Measurements from ENCODE around the gene SYT17. TPM values are rescaled to one million over a fixed set of nuclear protein-coding genes. Genes with fewer than 3 reads are reported as not detected.

SYT17 gene
- total and polyA plus RNA-seq, 4 donors, result 2.5 to 4.3 (median 2.6) TPM

DNA sequence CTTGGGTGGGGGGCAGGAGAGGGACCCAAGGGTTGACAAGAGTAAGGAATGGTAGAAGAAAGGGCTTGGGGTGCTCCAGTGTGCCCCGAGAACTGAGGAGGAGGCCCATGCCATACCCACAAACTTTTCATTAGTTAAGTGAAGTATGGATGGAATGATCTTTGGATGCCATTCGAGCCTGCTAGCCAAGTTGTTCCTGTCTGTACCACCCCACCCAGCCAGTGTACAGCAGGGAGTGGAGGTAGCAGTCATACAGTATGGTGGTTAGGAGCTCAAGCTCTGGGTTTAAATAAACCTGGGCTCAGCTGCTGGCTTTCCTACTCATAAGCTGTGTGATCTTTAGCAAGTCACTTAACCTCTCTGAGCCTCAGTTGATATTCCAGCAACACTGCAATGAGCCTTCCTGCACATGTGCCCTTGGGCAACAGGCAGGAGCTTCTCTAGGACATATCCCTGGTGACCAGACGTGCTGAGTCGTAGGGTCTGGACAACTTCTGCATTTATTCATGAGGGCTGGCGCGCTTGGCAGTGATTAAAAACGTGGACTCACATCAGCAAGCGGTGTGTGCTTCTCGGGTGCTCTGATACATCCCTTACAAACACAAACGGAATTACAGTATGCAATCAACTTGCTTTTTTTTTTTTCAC is 31.4 kb upstream of the SYT17 start:
- H3K36me3 ChIP-seq (ENCODE audit: control insufficient read depth in 1 of 2, insufficient read depth in 2 of 2, low read length in 1 of 2), result no peaks in the 10 kb centered on the region
- H3K4me3 ChIP-seq (ENCODE audit: low read length in 2 of 2), result no peak overlapping the region
- DNase-seq (peak in 1 of 2 donors; percentile 80), ATAC-seq (ENCODE audit: low FRiP score) (peak; percentile 28)
- intact Hi-C loops (cut with DNase I), result no loop called here
- H3K4me1 ChIP-seq (ENCODE audit: control insufficient read depth in 1 of 2, insufficient read depth in 2 of 2, low read length in 2 of 2), result no peaks in the 10 kb centered on the region
- no peak overlapping the region for H3K27ac ChIP-seq (ENCODE audit: low read depth in 1 of 2, low read length in 2 of 2)
- H3K27me3 ChIP-seq (ENCODE audit: control insufficient read depth in 1 of 2, insufficient read depth in 2 of 2, low read length in 1 of 2), result no peaks in the 10 kb centered on the region
- 45 to 49% methylated on average over 10 of the region's 10 CpGs for WGBS, 2 donors
- no peaks in the 10 kb centered on the region for H3K9me3 ChIP-seq (ENCODE audit: control insufficient read depth, low read length)

GRCh38 chr16:19137201-19138128 is 30.6 kb upstream of the SYT17 start:
- H3K36me3 ChIP-seq (ENCODE audit: control insufficient read depth in 1 of 2, insufficient read depth in 2 of 2, low read length in 1 of 2), result no peaks in the 10 kb centered on the region
- no peaks in the 10 kb centered on the region for H3K27me3 ChIP-seq (ENCODE audit: control insufficient read depth in 1 of 2, insufficient read depth in 2 of 2, low read length in 1 of 2)
- H3K4me3 ChIP-seq (ENCODE audit: low read length in 2 of 2), result no peak overlapping the region
- H3K9me3 ChIP-seq (ENCODE audit: control insufficient read depth, low read length), result no peaks in the 10 kb centered on the region
- WGBS, 2 donors, result 20 to 21% methylated on average over 6 of the region's 6 CpGs
- H3K4me1 ChIP-seq (ENCODE audit: control insufficient read depth in 1 of 2, insufficient read depth in 2 of 2, low read length in 2 of 2), result no peaks in the 10 kb centered on the region
- intact Hi-C loops (cut with DNase I), result no loop called here
- no peak overlapping the region for H3K27ac ChIP-seq (ENCODE audit: low read depth in 1 of 2, low read length in 2 of 2)
- ATAC-seq (ENCODE audit: low FRiP score), result no peak
- DNase-seq, result no peak

- no peaks in the 10 kb centered on the region for H3K4me1 ChIP-seq (ENCODE audit: control insufficient read depth in 1 of 2, insufficient read depth in 2 of 2, low read length in 2 of 2)
- DNase-seq (peak in 1 of 2 donors; percentile 86), ATAC-seq (ENCODE audit: low FRiP score) (peak; percentile 74)
- no peaks in the 10 kb centered on the region for H3K27me3 ChIP-seq (ENCODE audit: control insufficient read depth in 1 of 2, insufficient read depth in 2 of 2, low read length in 1 of 2)
- WGBS, 2 donors, result 22 to 23% methylated on average over 4 of the region's 4 CpGs
- no peaks in the 10 kb centered on the region for H3K36me3 ChIP-seq (ENCODE audit: control insufficient read depth in 1 of 2, insufficient read depth in 2 of 2, low read length in 1 of 2)
- intact Hi-C loops (cut with DNase I), result no loop called here
- no peaks in the 10 kb centered on the region for H3K9me3 ChIP-seq (ENCODE audit: control insufficient read depth, low read length)
- H3K27ac ChIP-seq (ENCODE audit: low read depth in 1 of 2, low read length in 2 of 2), result no peak overlapping the region
- no peak overlapping the region for H3K4me3 ChIP-seq (ENCODE audit: low read length in 2 of 2)
These were observed 29.4 kb upstream of the SYT17 start for GRCh38 chr16:19138601-19139000.

- no peak for DNase-seq
- Histone ChIP-seq H3K36me3 (ENCODE audit: control insufficient read depth in 1 of 2, insufficient read depth in 2 of 2, low read length in 1 of 2) (no peaks in the 10 kb centered on the region), H3K27me3 (ENCODE audit: control insufficient read depth in 1 of 2, insufficient read depth in 2 of 2, low read length in 1 of 2) (no peaks in the 10 kb centered on the region), H3K4me1 (ENCODE audit: control insufficient read depth in 1 of 2, insufficient read depth in 2 of 2, low read length in 2 of 2) (no peaks in the 10 kb centered on the region), H3K27ac (ENCODE audit: low read depth in 1 of 2, low read length in 2 of 2) (no peak overlapping the region), H3K4me3 (ENCODE audit: low read length in 2 of 2) (no peak overlapping the region), H3K9me3 (ENCODE audit: control insufficient read depth, low read length) (no peaks in the 10 kb centered on the region)
- WGBS, 2 donors, result 73 to 76% methylated on average over 5 of the region's 5 CpGs
- intact Hi-C loops (cut with DNase I), result loop anchor here in 1 of 2 donors (10.0 kb wide), 1 partner anchor 125 kb away; no protein-coding TSS in a partner anchor
- no peak for ATAC-seq (ENCODE audit: low FRiP score)
These were observed 28.5 kb upstream of the SYT17 start for GRCh38 chr16:19139436-19140091.

GRCh38 chr16:19140396-19140795 is 27.6 kb upstream of the SYT17 start:
- no peaks in the 10 kb centered on the region for H3K36me3 ChIP-seq (ENCODE audit: control insufficient read depth in 1 of 2, insufficient read depth in 2 of 2, low read length in 1 of 2)
- no peak for ATAC-seq (ENCODE audit: low FRiP score)
- H3K27ac ChIP-seq (ENCODE audit: low read depth in 1 of 2, low read length in 2 of 2), result no peak overlapping the region
- H3K4me3 ChIP-seq (ENCODE audit: low read length in 2 of 2), result no peak overlapping the region
- intact Hi-C loops (cut with DNase I), result loop anchor here in 1 of 2 donors (10.0 kb wide), 1 partner anchor 124 kb away; no protein-coding TSS in a partner anchor
- DNase-seq, result no peak
- WGBS, 2 donors, result 44 to 51% methylated on average over 2 of the region's 2 CpGs
- no peaks in the 10 kb centered on the region for H3K4me1 ChIP-seq (ENCODE audit: control insufficient read depth in 1 of 2, insufficient read depth in 2 of 2, low read length in 2 of 2)
- H3K9me3 ChIP-seq (ENCODE audit: control insufficient read depth, low read length), result no peaks in the 10 kb centered on the region
- H3K27me3 ChIP-seq (ENCODE audit: control insufficient read depth in 1 of 2, insufficient read depth in 2 of 2, low read length in 1 of 2), result peaks cover 0 to under 1% of the 10 kb centered on the region in 2 donors

DNA sequence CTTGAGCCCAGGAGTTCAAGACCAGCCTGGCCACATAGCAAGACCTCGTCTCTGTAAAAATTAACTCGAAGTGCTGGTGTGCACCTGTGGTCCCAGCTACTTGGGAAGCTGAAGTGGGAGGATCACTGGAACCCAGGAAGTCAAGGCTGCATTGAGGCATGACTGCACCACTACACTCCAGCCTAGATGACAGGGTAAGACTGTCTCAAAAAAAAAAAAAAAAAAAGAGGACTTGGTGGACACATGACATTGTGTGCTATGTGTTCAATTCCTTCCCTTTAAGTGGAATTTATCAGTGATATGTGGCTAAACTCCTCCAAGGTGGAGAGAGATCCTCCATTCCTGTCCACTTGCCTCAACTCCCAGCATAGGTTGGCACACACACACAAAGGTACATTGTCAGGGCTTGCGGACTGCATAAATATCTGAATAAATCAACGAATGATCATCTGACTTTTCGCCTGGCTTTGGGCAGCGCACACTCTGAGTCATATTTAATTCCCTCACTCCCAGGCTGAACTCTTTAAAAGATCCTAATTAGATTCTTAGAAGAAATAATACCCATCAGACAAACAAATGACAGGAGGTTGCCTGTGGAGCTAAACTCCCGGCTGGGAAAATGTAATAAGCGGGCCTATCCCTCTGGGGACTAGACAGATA is 25.0 kb upstream of the SYT17 start:
- Histone ChIP-seq H3K4me3 (ENCODE audit: low read length in 2 of 2) (no peak overlapping the region), H3K4me1 (ENCODE audit: control insufficient read depth in 1 of 2, insufficient read depth in 2 of 2, low read length in 2 of 2) (no peaks in the 10 kb centered on the region), H3K27ac (ENCODE audit: low read depth in 1 of 2, low read length in 2 of 2) (no peak overlapping the region), H3K27me3 (ENCODE audit: control insufficient read depth in 1 of 2, insufficient read depth in 2 of 2, low read length in 1 of 2) (peaks cover 0 to 1% of the 10 kb centered on the region in 2 donors), H3K36me3 (ENCODE audit: control insufficient read depth in 1 of 2, insufficient read depth in 2 of 2, low read length in 1 of 2) (no peaks in the 10 kb centered on the region), H3K9me3 (ENCODE audit: control insufficient read depth, low read length) (peaks cover 2% of the 10 kb centered on the region)
- DNase-seq (no peak), ATAC-seq (ENCODE audit: low FRiP score) (no peak)
- intact Hi-C loops (cut with DNase I), result loop anchor here in 1 of 2 donors (10.0 kb wide), 1 partner anchor 122 kb away; no protein-coding TSS in a partner anchor
- 82 to 83% methylated on average over 8 of the region's 8 CpGs for WGBS, 2 donors

- DNase-seq, result no peak
- WGBS, 2 donors, result 76 to 78% methylated on average over 9 of the region's 9 CpGs
These were observed 24.5 kb upstream of the SYT17 start for GRCh38 chr16:19143599-19143956.

DNA sequence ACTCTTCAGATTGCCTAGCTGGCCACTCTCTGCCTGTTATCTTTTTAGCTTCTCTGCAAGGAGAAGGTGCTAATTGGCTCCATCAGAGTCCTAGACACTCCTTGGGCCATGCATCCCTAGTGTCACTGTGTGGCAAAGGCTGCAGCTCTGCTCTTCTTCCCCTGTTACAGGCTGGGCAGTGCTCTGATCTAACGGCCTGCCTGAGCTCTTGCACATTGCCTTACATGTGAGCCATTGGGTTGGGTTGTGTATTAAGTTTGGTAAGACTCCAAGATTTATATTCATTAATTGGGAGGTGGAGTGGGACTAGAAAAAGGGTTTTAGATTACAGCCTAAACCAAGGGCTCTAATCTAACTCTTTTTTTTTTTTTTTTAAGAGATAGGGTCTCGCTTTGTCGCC is 23.0 kb upstream of the SYT17 start:
- H3K27ac ChIP-seq (ENCODE audit: low read depth in 1 of 2, low read length in 2 of 2), result no peak overlapping the region
- H3K4me1 ChIP-seq (ENCODE audit: control insufficient read depth in 1 of 2, insufficient read depth in 2 of 2, low read length in 2 of 2), result no peaks in the 10 kb centered on the region
- intact Hi-C loops (cut with DNase I), result loop anchor here in 1 of 2 donors (10.0 kb wide), 1 partner anchor 120 kb away; no protein-coding TSS in a partner anchor
- 78 to 83% methylated on average over 3 of the region's 3 CpGs for WGBS, 2 donors
- H3K4me3 ChIP-seq (ENCODE audit: low read length in 2 of 2), result no peak overlapping the region
- no peaks in the 10 kb centered on the region for H3K36me3 ChIP-seq (ENCODE audit: control insufficient read depth in 1 of 2, insufficient read depth in 2 of 2, low read length in 1 of 2)
- peaks cover 0 to 1% of the 10 kb centered on the region in 2 donors for H3K27me3 ChIP-seq (ENCODE audit: control insufficient read depth in 1 of 2, insufficient read depth in 2 of 2, low read length in 1 of 2)
- ATAC-seq (ENCODE audit: low FRiP score) (no peak), DNase-seq (no peak)
- H3K9me3 ChIP-seq (ENCODE audit: control insufficient read depth, low read length), result peaks cover 2% of the 10 kb centered on the region

More at GRCh38 chr16:19143599-19143956, 24.5 kb upstream of the SYT17 start:
- no peak overlapping the region for H3K27ac ChIP-seq (ENCODE audit: low read depth in 1 of 2, low read length in 2 of 2)
- H3K27me3 ChIP-seq (ENCODE audit: control insufficient read depth in 1 of 2, insufficient read depth in 2 of 2, low read length in 1 of 2), result peaks cover 0 to 1% of the 10 kb centered on the region in 2 donors
- no peaks in the 10 kb centered on the region for H3K36me3 ChIP-seq (ENCODE audit: control insufficient read depth in 1 of 2, insufficient read depth in 2 of 2, low read length in 1 of 2)
- ATAC-seq (ENCODE audit: low FRiP score), result no peak
- intact Hi-C loops (cut with DNase I), result loop anchor here in 1 of 2 donors (10.0 kb wide), 1 partner anchor 121 kb away; no protein-coding TSS in a partner anchor
- H3K4me1 ChIP-seq (ENCODE audit: control insufficient read depth in 1 of 2, insufficient read depth in 2 of 2, low read length in 2 of 2), result no peaks in the 10 kb centered on the region
- H3K9me3 ChIP-seq (ENCODE audit: control insufficient read depth, low read length), result peaks cover 2% of the 10 kb centered on the region
- H3K4me3 ChIP-seq (ENCODE audit: low read length in 2 of 2), result no peak overlapping the region

Measured in aorta (tissue), 5 donors.